ENCODE measurements around the gene ME3.

DNA sequence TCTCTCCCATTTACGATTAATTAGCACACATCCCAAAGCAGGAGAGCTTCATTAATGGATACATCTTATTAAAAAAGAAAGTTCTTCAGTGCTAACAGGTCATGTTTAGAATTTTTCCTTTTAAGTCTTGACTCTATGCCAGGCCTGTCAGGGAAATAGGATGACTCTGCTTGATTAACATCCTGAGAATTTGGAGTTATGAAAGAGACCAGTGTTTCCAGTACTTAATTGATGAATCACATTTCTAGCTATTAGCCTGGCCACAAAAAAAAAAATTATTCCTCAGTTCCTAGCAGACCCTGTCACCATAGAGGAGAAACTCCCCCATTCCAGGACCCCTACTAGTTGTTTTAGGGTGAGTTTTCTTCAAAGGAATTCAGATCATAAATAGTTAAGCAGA is 23.6 kb upstream of the ME3 start:
- TF ChIP-seq TAF1 (IDR thresholded peaks at IDR 0.05; ENCODE audit: borderline replicate concordance, insufficient read depth, low read length): no peak
- no peak for TF ChIP-seq POLR2AphosphoS5 (IDR thresholded peaks at IDR 0.05; ENCODE audit: low read depth, low read length)
- TF ChIP-seq, protein P1, sequence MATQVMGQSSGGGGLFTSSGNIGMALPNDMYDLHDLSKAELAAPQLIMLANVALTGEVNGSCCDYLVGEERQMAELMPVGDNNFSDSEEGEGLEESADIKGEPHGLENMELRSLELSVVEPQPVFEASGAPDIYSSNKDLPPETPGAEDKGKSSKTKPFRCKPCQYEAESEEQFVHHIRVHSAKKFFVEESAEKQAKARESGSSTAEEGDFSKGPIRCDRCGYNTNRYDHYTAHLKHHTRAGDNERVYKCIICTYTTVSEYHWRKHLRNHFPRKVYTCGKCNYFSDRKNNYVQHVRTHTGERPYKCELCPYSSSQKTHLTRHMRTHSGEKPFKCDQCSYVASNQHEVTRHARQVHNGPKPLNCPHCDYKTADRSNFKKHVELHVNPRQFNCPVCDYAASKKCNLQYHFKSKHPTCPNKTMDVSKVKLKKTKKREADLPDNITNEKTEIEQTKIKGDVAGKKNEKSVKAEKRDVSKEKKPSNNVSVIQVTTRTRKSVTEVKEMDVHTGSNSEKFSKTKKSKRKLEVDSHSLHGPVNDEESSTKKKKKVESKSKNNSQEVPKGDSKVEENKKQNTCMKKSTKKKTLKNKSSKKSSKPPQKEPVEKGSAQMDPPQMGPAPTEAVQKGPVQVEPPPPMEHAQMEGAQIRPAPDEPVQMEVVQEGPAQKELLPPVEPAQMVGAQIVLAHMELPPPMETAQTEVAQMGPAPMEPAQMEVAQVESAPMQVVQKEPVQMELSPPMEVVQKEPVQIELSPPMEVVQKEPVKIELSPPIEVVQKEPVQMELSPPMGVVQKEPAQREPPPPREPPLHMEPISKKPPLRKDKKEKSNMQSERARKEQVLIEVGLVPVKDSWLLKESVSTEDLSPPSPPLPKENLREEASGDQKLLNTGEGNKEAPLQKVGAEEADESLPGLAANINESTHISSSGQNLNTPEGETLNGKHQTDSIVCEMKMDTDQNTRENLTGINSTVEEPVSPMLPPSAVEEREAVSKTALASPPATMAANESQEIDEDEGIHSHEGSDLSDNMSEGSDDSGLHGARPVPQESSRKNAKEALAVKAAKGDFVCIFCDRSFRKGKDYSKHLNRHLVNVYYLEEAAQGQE (IDR thresholded peaks at IDR 0.05; ENCODE audit: insufficient read depth in 1 of 2, low read depth in 2 of 2, low read length in 2 of 2): no peak
- no peak for TF ChIP-seq SIN3A (IDR thresholded peaks at IDR 0.05; ENCODE audit: borderline replicate concordance, insufficient read depth, low read length)

All from PFSK-1 (cell line).